Measurements from ENCODE around the gene UGT2B17. TPM values are rescaled to one million over a fixed set of nuclear protein-coding genes. Genes with fewer than 3 reads are reported as not detected.
"Not testable (repeated sequence)": the region's sequence is repeated elsewhere in the genome, so short reads cannot be mapped to it uniquely, and the experiment has no call there.

The UGT2B17 gene
- total RNA-seq, result 1,000 to 10,000 TPM in 1 of 4 donors, 100 to 1,000 TPM in 2, 1 to 10 TPM in 1; 4.1 to 1,553 (median 328) TPM

DNA sequence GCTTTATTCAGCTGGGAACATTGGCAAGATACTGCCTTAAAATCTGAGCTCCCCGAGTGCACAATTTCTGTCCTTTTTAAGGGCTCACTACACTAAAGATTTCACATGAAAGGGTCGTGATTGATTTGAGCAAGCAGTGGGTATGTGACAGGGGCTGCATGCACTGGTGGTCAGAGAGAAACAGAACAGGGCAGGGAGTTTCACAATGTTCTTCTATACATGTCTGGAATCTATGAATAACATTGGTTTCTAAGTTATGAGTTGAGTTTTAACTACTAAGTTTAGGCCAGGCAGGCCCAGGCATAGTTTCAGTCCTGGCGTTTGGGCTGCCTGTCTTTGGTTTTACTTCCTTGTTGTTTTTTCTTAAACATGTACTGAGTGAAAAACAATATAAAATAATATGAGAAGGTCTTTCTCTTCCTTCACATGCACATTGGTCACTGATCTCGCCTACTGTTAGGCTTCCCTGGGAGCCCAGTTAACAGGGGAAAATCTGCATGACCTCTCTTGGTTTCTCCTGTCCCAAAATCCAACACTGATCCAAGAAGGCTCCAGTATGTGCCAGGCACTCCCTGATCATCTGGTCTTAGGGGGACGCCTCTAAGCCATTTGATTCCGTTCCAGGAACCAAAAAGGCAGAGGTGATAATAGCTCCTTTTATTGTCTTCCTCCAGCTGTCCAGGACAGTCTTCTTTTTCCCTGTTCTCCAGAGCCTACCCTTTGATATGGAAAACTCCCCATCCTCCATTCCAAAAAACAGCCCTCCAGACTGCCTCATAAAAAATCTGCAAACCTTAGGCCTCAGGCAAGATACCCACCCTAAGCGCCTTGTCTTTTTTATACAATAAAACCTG is at the start of gene UGT2B17:
UGT2B17 (minus strand) TSS at position 51 of the 854 bp plus-strand sequence. CDS start 7,838 bp downstream, outside the sequence.
- Histone ChIP-seq H3K9me3 (no peaks in the 10 kb centered on the region), H3K4me1 (no peaks in the 10 kb centered on the region), H3K27ac (no peak within 1 kb of the TSS), H3K36me3 (no peaks in the 10 kb centered on the region), H3K27me3 (no peaks in the 10 kb centered on the region), H3K4me3 (no peak within 1 kb of the TSS)
- no peak for TF ChIP-seq POLR2A (IDR thresholded peaks at IDR 0.05)
- TF ChIP-seq, protein P1, sequence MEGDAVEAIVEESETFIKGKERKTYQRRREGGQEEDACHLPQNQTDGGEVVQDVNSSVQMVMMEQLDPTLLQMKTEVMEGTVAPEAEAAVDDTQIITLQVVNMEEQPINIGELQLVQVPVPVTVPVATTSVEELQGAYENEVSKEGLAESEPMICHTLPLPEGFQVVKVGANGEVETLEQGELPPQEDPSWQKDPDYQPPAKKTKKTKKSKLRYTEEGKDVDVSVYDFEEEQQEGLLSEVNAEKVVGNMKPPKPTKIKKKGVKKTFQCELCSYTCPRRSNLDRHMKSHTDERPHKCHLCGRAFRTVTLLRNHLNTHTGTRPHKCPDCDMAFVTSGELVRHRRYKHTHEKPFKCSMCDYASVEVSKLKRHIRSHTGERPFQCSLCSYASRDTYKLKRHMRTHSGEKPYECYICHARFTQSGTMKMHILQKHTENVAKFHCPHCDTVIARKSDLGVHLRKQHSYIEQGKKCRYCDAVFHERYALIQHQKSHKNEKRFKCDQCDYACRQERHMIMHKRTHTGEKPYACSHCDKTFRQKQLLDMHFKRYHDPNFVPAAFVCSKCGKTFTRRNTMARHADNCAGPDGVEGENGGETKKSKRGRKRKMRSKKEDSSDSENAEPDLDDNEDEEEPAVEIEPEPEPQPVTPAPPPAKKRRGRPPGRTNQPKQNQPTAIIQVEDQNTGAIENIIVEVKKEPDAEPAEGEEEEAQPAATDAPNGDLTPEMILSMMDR (IDR thresholded peaks at IDR 0.05), result no peak
- DNase-seq, result no peak

DNA sequence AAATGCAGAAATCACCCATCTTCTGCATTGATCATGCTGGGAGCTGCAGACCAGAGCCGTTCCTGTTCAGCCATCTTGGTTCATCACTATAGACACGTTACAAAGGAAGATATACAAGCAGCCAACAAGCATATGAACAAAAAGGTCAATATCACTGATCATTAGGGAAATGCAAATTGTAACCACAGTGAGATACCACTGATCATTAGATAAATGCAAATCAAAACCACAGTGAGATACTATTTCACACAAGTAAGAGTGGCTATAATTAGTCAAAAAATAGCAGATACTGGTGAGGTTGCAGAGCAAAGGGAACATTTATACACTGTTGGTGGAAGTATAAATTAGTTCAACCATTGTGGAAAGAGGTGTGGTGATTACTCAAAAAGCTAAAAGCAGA is 46.6 kb upstream of the UGT2B17 start:
- H3K9me3 ChIP-seq, DNase-seq, H3K27me3 ChIP-seq: not testable (repeated sequence)

DNA sequence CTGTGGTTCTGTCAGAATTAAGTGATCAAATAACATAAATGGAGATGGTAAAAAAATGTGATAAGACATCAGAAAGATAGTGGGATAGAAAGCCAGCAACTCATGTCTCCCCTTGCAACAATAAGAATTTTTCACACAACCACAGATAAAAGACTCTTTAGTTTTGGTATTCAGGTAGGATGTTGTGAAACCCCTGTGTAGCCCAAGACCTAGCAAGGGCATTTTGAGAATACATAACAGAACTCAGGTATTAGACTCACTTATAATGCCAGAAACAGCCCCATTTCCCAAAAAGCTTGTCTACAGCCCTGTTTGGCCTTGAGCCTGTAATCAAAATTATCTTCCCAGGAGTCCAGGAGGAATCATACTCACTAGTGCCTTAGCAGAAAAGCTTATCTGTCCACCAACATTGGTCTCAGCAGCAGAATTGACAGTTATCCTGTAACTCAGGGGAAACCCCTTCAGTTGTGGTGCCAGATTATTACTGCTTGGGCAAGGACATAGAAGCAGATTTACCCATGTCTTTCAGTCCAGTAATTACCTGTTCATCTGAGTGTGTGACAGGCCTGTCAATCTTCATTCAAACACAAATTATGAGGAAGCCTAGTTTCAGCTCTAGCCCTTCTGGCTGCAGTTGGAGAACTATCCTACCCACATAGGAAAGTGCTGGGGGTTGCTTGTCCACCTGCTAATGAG is 41.0 kb upstream of the UGT2B17 start:
- DNase-seq, result no peak
- Histone ChIP-seq H3K27me3 (no peaks in the 10 kb centered on the region), H3K4me1 (no peaks in the 10 kb centered on the region), H3K27ac (no peak overlapping the region), H3K36me3 (no peaks in the 10 kb centered on the region), H3K4me3 (no peak overlapping the region), H3K9me3 (no peaks in the 10 kb centered on the region)
- TF ChIP-seq POLR2A (IDR thresholded peaks at IDR 0.05), result no peak
- TF ChIP-seq, protein P1 (IDR thresholded peaks at IDR 0.05), result no peak

More for the DNA sequence above, 46.6 kb upstream of the UGT2B17 start:
- H3K36me3 ChIP-seq, H3K4me1 ChIP-seq, H3K4me3 ChIP-seq, H3K27ac ChIP-seq: not testable (repeated sequence)

DNA sequence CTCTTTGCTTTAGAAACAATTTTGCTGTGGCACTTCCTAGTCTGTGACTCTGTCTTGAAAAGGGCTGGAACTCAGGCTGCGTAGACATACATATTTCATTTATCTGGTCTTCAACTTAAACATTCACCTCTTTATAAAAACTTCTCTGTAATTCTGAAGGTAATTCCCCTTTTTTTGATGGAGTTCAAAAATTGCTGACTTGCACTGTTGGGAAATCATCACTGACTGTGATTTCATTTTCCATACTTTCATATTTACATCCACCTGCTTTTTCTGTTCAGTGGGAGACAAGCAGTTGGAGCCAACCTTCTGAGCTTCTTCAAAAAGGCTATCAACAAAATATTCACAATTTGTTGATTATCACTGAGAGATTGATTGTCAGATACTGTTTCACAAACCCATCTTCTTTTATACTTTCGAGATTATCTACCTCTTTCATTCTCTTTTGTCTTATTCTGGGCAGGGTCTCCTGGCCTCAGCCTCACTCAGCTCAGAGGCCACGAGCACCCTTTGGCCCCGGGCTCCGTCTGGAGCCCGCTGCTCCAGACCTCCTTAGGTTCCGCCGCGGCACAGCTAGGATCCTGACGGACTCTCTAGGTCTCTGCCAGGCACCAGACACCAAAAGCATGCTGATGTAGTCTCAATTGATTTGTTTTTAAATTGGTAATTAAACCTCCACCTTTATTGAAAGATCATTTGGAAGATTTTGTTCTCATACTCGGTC is 39.7 kb upstream of the UGT2B17 start:
- no peaks in the 10 kb centered on the region for H3K27me3 ChIP-seq
- no peak for DNase-seq
- TF ChIP-seq, protein P1 (IDR thresholded peaks at IDR 0.05), result no peak
- TF ChIP-seq POLR2A (IDR thresholded peaks at IDR 0.05), result no peak
- no peaks in the 10 kb centered on the region for H3K36me3 ChIP-seq
- no peak overlapping the region for H3K27ac ChIP-seq
- no peaks in the 10 kb centered on the region for H3K9me3 ChIP-seq
- H3K4me1 ChIP-seq, result no peaks in the 10 kb centered on the region
- H3K4me3 ChIP-seq, result no peak overlapping the region

DNA sequence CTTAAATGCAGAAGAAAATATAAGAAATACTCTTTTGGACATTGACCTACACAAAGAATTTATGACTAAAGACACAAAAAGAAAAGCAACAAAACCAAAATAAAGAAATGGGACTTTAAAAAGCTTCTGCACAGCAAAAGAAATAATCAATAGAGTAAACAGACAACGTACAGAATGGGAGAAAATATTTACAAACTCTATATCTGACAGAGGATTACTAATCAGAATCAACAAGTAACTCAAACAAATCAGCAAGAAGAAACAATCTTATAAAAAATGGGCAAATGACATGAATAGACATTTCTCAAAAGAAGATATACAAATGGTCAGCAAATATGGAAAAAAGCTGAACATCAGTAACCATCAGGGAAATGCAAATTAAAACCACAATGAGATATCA is 37.6 kb upstream of the UGT2B17 start:
- Histone ChIP-seq H3K9me3 (no peaks in the 10 kb centered on the region), H3K4me1 (no peaks in the 10 kb centered on the region), H3K27me3 (no peaks in the 10 kb centered on the region), H3K27ac (no peak overlapping the region), H3K4me3 (no peak overlapping the region), H3K36me3 (no peaks in the 10 kb centered on the region)
- TF ChIP-seq, protein P1 (IDR thresholded peaks at IDR 0.05), result no peak
- no peak for TF ChIP-seq POLR2A (IDR thresholded peaks at IDR 0.05)
- no peak for DNase-seq
